NCI-H526 (cell line): ENCODE measurements around the gene ZDHHC4.
"Not testable (repeated sequence)": the region's sequence is repeated elsewhere in the genome, so short reads cannot be mapped to it uniquely, and the experiment has no call there.

Experiments used
- DNase-seq, 2 experiments: peaks; one replicate each; lab custom pipeline; 2025; lab: John Stamatoyannopoulos, UW

ZDHHC4 gene

DNA sequence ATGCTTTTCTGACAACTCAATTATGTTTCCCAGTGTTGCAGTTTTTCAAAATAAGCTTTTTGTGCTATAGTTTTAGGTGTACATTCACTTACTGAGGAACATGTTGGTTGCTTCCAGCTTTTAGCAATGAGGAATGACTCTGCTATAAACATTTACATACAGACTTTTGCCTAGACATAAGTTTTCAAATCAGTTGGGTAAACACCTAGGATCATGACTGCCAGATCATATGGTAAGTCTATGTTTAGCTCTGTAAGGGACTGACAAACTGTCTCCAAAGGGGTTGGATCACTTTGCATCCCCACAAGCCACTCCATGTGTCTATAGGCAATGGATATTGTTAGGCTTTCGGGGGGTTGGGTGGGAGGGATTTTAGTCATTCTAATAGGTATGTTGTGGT lies 15.1 kb upstream of the ZDHHC4 start:
- DNase-seq: no peak

- DNase-seq: no peak
These were observed 13.1 kb upstream of the ZDHHC4 start for GRCh38 chr7:6563936-6564770.

DNA sequence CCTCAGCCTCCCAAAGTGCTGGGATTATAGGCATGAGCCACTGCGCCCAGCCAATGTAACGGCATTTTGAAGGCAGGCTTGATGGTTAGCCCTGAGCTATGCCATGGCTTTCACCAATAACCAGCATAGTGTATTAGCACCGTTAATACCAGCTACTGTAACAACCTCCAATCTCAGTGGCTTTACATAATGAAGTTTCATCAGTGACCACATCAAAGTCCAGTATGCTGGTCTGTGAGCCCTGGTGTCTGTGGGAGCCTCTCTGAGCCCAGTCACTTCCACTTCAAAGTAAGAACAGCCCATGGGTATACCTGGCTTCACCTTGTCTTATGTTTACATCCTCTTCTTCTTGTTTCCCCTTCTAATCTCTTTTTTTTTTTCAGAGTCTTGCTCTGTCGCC lies 11.6 kb upstream of the ZDHHC4 start:
- DNase-seq: no peak

DNA sequence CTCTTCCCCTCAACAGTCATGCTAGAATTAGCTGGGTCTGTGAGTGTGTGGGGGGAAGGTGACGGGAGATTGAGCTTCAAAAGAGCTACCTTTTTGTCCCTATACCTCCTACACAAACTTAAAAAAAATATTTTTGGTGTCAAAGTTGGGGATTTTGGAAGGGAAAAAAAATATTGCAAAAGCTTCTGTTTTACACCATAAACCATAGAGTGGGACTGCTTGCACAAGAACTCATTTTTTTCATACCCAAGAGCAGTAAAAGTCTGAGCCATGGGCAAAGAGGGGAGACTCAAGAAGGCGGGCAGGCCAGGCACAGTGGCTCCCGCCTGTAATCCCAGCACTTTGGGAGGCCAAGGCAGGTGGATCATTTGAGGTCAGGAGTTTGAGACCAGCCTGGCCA lies 9.4 kb upstream of the ZDHHC4 start:
- DNase-seq: no peak

DNA sequence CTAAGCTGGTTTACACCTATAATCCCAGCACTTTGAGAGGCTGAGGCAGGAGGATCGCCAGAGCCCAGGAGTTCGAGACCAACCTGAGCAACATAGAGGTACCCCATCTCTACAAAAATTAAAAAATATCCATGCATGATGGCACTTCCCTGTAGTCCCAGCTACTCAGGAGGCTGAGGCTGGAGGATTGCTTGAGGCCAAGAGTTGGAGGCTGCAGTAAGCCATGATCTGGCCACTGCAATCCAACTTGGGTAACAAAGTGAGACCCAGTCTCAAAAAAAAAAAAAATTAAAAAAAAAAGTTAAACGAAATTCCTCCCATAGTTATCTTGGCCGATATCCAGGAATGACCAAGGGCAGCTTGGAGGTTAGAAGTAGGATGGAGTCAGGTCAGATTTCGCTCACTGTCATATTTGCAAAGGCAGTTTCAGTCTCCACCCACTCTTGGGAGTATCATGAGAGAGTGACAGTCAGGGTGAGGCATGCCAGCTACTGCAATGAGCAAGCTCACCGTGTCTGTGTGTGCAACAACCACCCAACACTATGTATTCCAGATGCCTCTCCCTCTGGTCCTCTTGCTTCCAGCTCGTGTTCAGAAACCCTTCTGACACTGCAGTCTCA lies 6.0 kb upstream of the ZDHHC4 start:
- DNase-seq: no peak

DNA sequence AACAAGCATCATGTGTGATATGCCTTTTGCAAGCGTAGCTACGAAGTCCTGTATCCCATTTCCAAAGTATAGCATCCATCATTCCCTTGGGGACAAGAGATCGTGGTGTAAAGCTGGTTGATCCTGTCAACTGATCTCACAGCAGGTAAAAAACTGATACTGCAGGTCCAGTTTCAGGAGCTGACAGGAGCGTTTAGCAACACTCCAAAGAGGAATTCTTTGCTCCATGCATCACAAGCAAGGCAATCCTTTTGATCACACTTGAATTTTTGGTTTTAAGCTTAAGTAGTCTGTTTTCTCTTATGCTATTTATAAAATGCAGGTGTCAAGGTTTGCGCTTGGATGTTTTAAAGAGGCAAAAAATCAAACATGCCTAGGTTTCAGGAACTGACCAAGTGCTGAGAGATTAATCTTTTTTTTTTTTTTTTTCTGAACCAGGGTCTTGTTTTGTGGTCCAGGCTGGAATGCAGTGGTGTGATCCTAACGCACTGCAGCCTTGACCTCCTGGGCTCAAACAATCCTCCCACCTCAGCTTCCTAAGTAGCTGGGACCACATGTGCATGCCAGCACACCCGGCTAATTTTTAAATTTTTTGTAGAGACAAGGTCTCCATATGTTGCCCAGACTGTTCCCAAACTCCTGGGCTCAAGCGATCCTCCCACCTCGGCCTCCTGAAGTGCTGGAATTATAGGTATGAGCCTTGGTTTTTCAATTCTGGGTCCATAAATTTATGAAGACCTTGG lies 1.8 kb upstream of the ZDHHC4 start:
- DNase-seq: no peak

- no peak for DNase-seq
These were observed 1.0 kb upstream of the ZDHHC4 start for GRCh38 chr7:6576024-6576866.

DNA sequence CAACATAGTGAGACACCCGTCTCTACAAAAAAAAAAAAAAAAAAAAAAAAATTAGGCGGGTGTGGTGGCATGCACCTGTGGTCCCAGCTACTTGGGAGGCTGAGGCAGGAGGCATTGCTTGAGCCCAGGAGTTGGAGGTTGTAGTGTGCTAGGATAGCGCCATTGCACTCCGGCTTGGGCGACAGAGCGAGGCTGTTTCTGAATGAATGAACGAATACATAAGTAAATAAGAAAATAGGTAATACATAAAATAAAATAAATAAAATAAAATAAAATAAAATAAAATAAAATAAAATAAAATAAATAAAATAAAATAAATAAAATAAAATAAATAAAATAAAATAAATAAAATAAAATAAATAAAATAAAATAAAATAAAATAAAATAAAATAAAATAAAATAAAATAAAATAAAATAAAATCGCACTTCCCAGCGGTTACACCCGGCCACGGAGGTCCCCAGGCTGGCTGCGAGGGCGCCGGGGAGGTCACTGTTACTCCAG lies 336 bp upstream of the ZDHHC4 start:
- DNase-seq: not testable (repeated sequence)

DNA sequence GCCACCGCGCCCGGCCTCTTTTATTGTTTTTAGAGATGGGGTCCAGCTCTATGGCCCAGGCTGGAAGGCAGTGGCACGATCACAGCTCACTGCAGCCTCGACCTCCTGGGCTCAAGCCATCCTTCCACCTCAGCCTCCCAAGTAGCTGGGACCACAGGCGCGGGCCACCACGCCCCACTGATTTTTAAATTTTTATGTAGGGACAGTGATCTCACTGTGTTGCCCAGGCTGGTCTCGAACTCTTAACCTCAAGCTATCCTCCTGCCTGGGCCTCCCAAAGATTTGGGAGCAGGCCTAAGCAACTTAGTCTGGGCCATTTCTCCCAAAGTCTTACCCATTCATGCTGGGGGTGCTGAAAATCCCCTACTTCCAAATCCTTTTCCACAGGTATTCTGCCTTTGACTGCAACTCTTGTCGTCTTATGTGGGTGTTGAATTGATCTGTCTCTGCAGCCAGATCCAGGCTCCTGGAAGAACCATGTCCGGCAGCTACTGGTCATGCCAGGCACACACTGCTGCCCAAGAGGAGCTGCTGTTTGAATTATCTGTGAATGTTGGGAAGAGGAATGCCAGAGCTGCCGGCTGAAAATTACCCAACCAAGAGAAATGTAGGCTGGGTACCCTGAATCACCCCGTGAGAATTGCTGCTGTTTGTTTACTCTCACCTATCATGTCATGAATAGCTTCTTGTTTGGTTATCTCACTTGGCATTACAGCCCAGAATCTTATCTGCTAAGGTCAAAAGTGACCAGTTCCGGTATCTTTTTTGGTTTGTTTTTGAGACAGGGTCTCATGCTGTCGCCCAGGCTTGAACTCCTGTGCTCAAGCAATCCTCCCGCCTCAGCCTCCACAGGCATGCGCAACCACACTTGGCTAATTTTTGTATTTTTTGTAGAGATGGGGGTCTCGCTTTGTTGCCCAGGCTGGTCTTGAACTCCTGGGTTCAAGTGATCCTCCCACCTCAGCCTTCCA lies 1.1 kb downstream of the ZDHHC4 start:
- DNase-seq: no peak

DNA sequence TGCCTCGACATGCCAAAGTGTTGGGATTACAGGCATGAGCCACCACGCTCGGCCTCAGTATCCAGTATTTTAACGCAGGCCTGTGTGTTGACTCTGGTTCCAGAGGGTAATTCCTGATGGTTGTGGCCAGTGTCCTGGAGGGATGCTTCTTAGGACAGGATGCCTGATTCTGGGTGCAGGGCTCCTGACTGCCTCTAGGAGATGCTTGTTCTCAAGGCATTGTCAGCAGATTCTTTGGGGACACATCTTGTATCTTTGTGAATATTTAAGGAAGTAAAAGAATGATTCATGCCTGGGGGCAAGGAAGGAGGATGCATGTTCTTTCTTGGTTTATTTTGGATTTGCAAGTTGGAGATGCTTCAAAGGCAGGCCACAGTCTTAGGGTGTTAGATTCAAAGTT lies 2.2 kb downstream of the ZDHHC4 start:
- DNase-seq: no peak

- not testable (repeated sequence) for DNase-seq
These were observed 8.6 kb downstream of the ZDHHC4 start for GRCh38 chr7:6585746-6586432.

DNA sequence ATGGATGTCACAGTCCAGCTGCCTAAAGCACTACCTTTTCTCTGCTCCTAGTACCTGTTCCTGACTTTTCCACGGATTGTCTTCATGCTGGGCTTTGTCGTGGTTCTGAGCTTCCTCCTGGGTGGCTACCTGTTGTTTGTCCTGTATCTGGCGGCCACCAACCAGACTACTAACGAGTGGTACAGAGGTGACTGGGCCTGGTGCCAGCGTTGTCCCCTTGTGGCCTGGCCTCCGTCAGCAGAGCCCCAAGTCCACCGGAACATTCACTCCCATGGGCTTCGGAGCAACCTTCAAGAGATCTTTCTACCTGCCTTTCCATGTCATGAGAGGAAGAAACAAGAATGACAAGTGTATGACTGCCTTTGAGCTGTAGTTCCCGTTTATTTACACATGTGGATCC lies 11.3 kb downstream of the ZDHHC4 start:
- DNase-seq: no peak

- no peak for DNase-seq
These were observed 12.0 kb downstream of the ZDHHC4 start for GRCh38 chr7:6589151-6589828.

DNA sequence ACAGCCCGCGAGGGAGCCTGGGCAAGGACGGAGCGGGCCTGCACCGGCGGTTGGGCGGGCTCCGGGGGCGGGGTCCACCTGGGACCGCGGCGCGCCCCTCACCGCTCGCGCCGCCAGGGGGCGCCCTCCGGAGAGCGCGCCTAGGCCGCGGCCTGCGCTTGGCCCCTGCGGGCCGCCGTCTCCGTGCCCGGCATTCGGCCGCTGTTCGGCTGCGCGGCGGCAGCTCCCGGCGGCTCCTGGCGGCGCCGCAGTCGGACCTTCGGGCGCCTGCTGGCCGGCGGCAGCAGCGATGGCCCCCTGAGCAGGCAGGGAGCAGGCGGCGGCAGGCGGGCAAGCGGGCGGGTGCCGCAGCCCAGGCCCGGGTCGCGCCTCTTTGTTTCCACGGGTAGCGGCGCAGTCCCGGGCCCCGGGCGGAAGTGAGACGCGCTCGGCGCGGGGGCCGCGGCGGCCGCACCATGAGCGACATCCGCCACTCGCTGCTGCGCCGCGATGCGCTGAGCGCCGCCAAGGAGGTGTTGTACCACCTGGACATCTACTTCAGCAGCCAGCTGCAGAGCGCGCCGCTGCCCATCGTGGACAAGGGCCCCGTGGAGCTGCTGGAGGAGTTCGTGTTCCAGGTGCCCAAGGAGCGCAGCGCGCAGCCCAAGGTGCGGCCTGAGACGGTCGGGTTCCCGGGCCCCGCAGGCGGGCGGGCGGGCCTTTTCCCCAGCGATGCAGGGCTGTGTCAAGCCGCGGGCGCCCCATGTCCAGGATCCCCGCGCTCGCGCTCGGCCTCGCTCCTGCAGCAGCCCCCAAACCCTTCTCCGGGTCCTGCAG lies 12.8 kb downstream of the ZDHHC4 start, which contains the start of gene INTS15:
Gene INTS15, plus strand, starts transcription at position 193 of the 816 bp plus-strand sequence. Its CDS starts 263 bp downstream, at position 456.
- peak; percentile 35 to 88 for DNase-seq

DNA sequence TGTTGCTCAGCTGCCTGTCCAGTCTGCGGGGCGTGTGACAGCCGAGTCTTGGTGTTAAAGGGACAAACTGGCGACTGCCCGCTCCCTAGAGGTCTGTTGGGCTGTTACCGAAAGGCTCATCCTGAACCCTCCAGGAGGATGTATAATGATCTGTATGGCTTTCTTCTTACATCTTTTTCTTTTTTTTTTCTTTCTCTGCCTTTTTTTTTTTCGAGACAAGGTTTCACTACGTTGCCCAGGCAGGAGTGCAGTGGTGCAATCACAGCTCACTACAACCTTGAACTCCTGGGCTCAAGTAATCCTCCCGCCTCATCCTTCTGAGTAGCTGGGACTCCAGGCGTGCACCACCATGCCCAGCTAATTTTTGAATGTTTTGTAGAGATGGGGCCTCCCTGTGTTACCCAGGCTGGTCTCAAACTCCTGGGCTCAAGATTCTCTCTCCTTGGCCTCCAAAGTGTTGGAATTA lies 13.4 kb downstream of the ZDHHC4 start:
- no peak for DNase-seq

- no peak for DNase-seq
These were observed 22.8 kb downstream of the ZDHHC4 start for GRCh38 chr7:6600093-6600492.

- DNase-seq: no peak
These were observed 27.2 kb downstream of the ZDHHC4 start for GRCh38 chr7:6604458-6604857.

- DNase-seq: no peak
These were observed 29.8 kb downstream of the ZDHHC4 start for GRCh38 chr7:6606866-6607583.
